OCI-LY3 (cell line): ENCODE data around the gene CEP250.
"Not testable (repeated sequence)": the region's sequence is repeated elsewhere in the genome, so short reads cannot be mapped to it uniquely, and the experiment has no call there.

Experiments used
- H2AFZ ChIP-seq: fragments of 200-600, 300-600 bp; shearing (Covaris generic); 2 replicates; pipeline ENCODE4 v1.6.0; 2014; ENCODE audit warnings: antibody characterized with exemption, low read depth, low read length
- H3K27ac ChIP-seq: fragments of 200-600, 300-600 bp; sonication (generic); 2 replicates; pipeline ENCODE4 v1.5.1; 2014; ENCODE audit warnings: mild to moderate bottlenecking, low read length, moderate library complexity, mixed read lengths
- H3K27me3 ChIP-seq: fragments of 200-600, 300-600 bp; sonication (generic); 2 replicates; pipeline ENCODE4 v1.6.1; 2014; ENCODE audit warnings: low read depth, low read length, mixed read lengths
- H3K36me3 ChIP-seq: fragments of 200-600, 300-600 bp; sonication (generic); replicated peaks from 2 replicates; pipeline ENCODE3; 2014; ENCODE audit warnings: low read depth, low read length, mixed read lengths
- H3K4me1 ChIP-seq: fragments of 300-600, 200-600 bp; sonication (generic); 2 replicates; pipeline ENCODE4 v1.6.1; 2014; ENCODE audit warnings: low read length, mixed read lengths
- H3K4me2 ChIP-seq: fragments of 200-600, 300-600 bp; sonication (generic); 2 replicates; pipeline ENCODE4 v1.6.1; 2014; ENCODE audit warnings: low read length, mixed read lengths
- H3K4me3 ChIP-seq: fragments of 300-600, 200-600 bp; sonication (generic); 2 replicates; pipeline ENCODE4 v1.5.1; 2014; ENCODE audit warnings: antibody characterized with exemption, mild to moderate bottlenecking, low read length, moderate library complexity
- H3K79me2 ChIP-seq: fragments of 300-600, 200-600 bp; shearing (Covaris generic); 2 replicates; pipeline ENCODE4 v1.6.1; 2014; ENCODE audit warnings: mild to moderate bottlenecking, low read length, mixed read lengths
- H3K9ac ChIP-seq: fragments of 300-600, 200-600 bp; shearing (Covaris generic); 2 replicates; pipeline ENCODE4 v1.6.0; 2014; ENCODE audit warnings: mild to moderate bottlenecking, low read length, moderate library complexity
- H3K9me3 ChIP-seq: fragments of 200-600, 300-600 bp; shearing (Covaris generic); 2 replicates; pipeline ENCODE4 v1.6.1; 2014; ENCODE audit warnings: low read length, mixed read lengths; ENCODE audit not compliant: insufficient read depth
- H4K20me1 ChIP-seq: fragments of 200-600, 300-600 bp; sonication (generic); 2 replicates; pipeline ENCODE4 v1.6.1; 2016; ENCODE audit warnings: low read length, mixed read lengths; ENCODE audit not compliant: insufficient read depth
- CTCF ChIP-seq: fragments of 200-600, 300-600 bp; sonication (generic); IDR thresholded peaks from 2 replicates; pipeline ENCODE4 v1.5.1; 2014; ENCODE audit warnings: antibody characterized with exemption, low read length, low read depth
- EZH2phosphoT487 ChIP-seq: fragments of 200-600 bp; shearing (Covaris generic); IDR thresholded peaks from 2 replicates; pipeline ENCODE4 v1.6.1; 2018; ENCODE audit warnings: antibody characterized with exemption, mixed run types, low read depth

Gene CEP250

GRCh38 chr20:35453647-35454046 lies 1.8 kb upstream of the CEP250 start:
- no peak overlapping the region for H3K9ac ChIP-seq
- H3K9me3 ChIP-seq: no peaks in the 10 kb centered on the region
- peaks cover 6% of the 10 kb centered on the region; the same call in 1 of the 2 replicates for H3K4me1 ChIP-seq
- no peak overlapping the region for H2AFZ ChIP-seq
- TF ChIP-seq CTCF: no peak
- no peak for TF ChIP-seq EZH2phosphoT487
- no peaks in the 10 kb centered on the region for H3K36me3 ChIP-seq
- H3K4me2 ChIP-seq: peak overlapping the region; percentile 27; the same call in 1 of the 2 replicates
- H3K27ac ChIP-seq: no peak overlapping the region
- peak overlapping the region; percentile 77 for H3K4me3 ChIP-seq
- peaks cover 13% of the 10 kb centered on the region for H3K79me2 ChIP-seq
- H3K27me3 ChIP-seq: no peaks in the 10 kb centered on the region
- H4K20me1 ChIP-seq: no peaks in the 10 kb centered on the region

- not testable (repeated sequence) for H4K20me1 ChIP-seq, H3K4me2 ChIP-seq, H3K9ac ChIP-seq, H3K4me3 ChIP-seq, H2AFZ ChIP-seq, H3K4me1 ChIP-seq, H3K27me3 ChIP-seq, H3K27ac ChIP-seq, H3K9me3 ChIP-seq
- H3K79me2 ChIP-seq: peaks cover 13% of the 10 kb centered on the region
- peaks cover 11% of the 10 kb centered on the region for H3K36me3 ChIP-seq
Measured at GRCh38 chr20:35456700-35457099, 1.3 kb downstream of the CEP250 start.

- H2AFZ ChIP-seq, H3K27me3 ChIP-seq, H3K27ac ChIP-seq, H4K20me1 ChIP-seq, H3K9ac ChIP-seq, H3K9me3 ChIP-seq, H3K4me3 ChIP-seq, H3K4me2 ChIP-seq: not testable (repeated sequence)
- Histone ChIP-seq H3K4me1 (peaks cover 14% of the 10 kb centered on the region), H3K79me2 (peaks cover 13% of the 10 kb centered on the region), H3K36me3 (peaks cover 11% of the 10 kb centered on the region)
Measured at GRCh38 chr20:35457539-35457938, 2.1 kb downstream of the CEP250 start.

- Histone ChIP-seq H3K4me1 (peaks cover 14% of the 10 kb centered on the region), H3K27ac (no peak overlapping the region), H3K9me3 (no peaks in the 10 kb centered on the region), H3K79me2 (peaks cover 13% of the 10 kb centered on the region), H3K27me3 (no peaks in the 10 kb centered on the region), H2AFZ (no peak overlapping the region), H3K4me2 (no peak overlapping the region), H3K9ac (no peak overlapping the region), H3K4me3 (no peak overlapping the region), H3K36me3 (peaks cover 13% of the 10 kb centered on the region), H4K20me1 (no peaks in the 10 kb centered on the region)
- no peak for TF ChIP-seq EZH2phosphoT487
- no peak for TF ChIP-seq CTCF
Measured at GRCh38 chr20:35458388-35458787, 3.0 kb downstream of the CEP250 start.

- no peak overlapping the region for H3K4me3 ChIP-seq
- H2AFZ ChIP-seq: no peak overlapping the region
- no peaks in the 10 kb centered on the region for H4K20me1 ChIP-seq
- H3K4me2 ChIP-seq: no peak overlapping the region
- peaks cover under 1% of the 10 kb centered on the region; the same call in 1 of the 2 replicates for H3K79me2 ChIP-seq
- no peaks in the 10 kb centered on the region for H3K9me3 ChIP-seq
- no peaks in the 10 kb centered on the region for H3K27me3 ChIP-seq
- peaks cover 31% of the 10 kb centered on the region for H3K36me3 ChIP-seq
- no peak overlapping the region; the same call in 1 of the 2 replicates for H3K27ac ChIP-seq
- no peak overlapping the region for H3K9ac ChIP-seq
- H3K4me1 ChIP-seq: peaks cover 8% of the 10 kb centered on the region
- no peak for TF ChIP-seq CTCF
- no peak for TF ChIP-seq EZH2phosphoT487
Measured at GRCh38 chr20:35461620-35462019, 6.2 kb downstream of the CEP250 start.
